Ishikawa (cell line): ENCODE data around the gene NPAS3.

Experiments
- CEBPB ChIP-seq: IDR thresholded peaks from 2 replicates; pipeline ENCODE4 v1.6.1; 2012
- CREB1 ChIP-seq: IDR thresholded peaks from 2 replicates; pipeline ENCODE4 v1.6.1; 2012; ENCODE audit warnings: low read depth
- EGR1 ChIP-seq: IDR thresholded peaks from 2 replicates; pipeline ENCODE4 v1.6.1; 2012
- EP300 ChIP-seq: IDR thresholded peaks from 2 replicates; pipeline ENCODE4 v1.6.1; 2012; ENCODE audit warnings: borderline replicate concordance
- FOXM1 ChIP-seq: IDR thresholded peaks from 2 replicates; pipeline ENCODE4 v1.6.1; 2012; ENCODE audit warnings: low read depth, borderline replicate concordance
- NFIC ChIP-seq: IDR thresholded peaks from 2 replicates; pipeline ENCODE4 v1.6.1; 2012
- RAD21 ChIP-seq: IDR thresholded peaks from 2 replicates; pipeline ENCODE4 v1.6.1; 2012; ENCODE audit warnings: low read depth
- TAF1 ChIP-seq: IDR thresholded peaks from 2 replicates; pipeline ENCODE4 v1.6.1; 2012; ENCODE audit warnings: low read depth, mild to moderate bottlenecking
- TCF12 ChIP-seq: IDR thresholded peaks from 2 replicates; pipeline ENCODE4 v1.6.1; 2012; ENCODE audit warnings: low read depth
- TEAD4 ChIP-seq: IDR thresholded peaks from 2 replicates; pipeline ENCODE4 v1.6.1; 2012
- YY1 ChIP-seq: IDR thresholded peaks from 2 replicates; pipeline ENCODE4 v1.6.1; 2012; ENCODE audit warnings: low read depth
- ZBTB7A ChIP-seq: IDR thresholded peaks from 2 replicates; pipeline ENCODE4 v1.6.1; 2012; ENCODE audit warnings: low read depth
- TF ChIP-seq, protein P1 (sequence below): IDR thresholded peaks from 2 replicates; pipeline ENCODE4 v1.6.1; 2012
- TF ChIP-seq, protein P2 (sequence below): IDR thresholded peaks from 2 replicates; pipeline ENCODE4 v1.6.1; 2012
- TF ChIP-seq, protein P3 (sequence below): IDR thresholded peaks from 2 replicates; pipeline ENCODE4 v1.6.1; 2012; ENCODE audit warnings: low read depth, mild to moderate bottlenecking

NPAS3 gene

DNA sequence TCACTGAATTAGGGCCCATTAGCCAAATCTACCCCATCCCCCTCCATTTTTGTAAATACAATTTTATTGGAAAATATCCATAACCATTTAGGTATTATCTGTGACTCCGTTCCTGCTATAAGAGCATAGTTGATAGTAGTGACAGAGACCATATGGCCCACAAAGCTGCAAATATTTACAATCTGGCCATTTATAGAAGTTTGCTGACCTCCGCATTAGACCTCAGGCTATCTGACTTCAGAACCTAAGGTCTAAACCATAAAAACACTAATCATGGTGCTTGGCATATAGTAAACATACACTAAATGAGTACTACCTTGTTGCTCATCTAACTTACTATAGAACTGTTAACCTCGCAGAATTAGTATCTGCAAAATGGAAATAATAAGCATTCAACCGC is 124.8 kb downstream of the NPAS3 start:
- no peak for TF ChIP-seq TAF1
- TF ChIP-seq, protein P1, sequence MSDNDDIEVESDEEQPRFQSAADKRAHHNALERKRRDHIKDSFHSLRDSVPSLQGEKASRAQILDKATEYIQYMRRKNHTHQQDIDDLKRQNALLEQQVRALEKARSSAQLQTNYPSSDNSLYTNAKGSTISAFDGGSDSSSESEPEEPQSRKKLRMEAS = no peak
- no peak for TF ChIP-seq YY1
- no peak for TF ChIP-seq NFIC
- TF ChIP-seq, protein P2, sequence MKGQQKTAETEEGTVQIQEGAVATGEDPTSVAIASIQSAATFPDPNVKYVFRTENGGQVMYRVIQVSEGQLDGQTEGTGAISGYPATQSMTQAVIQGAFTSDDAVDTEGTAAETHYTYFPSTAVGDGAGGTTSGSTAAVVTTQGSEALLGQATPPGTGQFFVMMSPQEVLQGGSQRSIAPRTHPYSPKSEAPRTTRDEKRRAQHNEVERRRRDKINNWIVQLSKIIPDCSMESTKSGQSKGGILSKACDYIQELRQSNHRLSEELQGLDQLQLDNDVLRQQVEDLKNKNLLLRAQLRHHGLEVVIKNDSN = no peak
- no peak for TF ChIP-seq TCF12
- no peak for TF ChIP-seq ZBTB7A
- no peak for TF ChIP-seq FOXM1
- TF ChIP-seq, protein P3, sequence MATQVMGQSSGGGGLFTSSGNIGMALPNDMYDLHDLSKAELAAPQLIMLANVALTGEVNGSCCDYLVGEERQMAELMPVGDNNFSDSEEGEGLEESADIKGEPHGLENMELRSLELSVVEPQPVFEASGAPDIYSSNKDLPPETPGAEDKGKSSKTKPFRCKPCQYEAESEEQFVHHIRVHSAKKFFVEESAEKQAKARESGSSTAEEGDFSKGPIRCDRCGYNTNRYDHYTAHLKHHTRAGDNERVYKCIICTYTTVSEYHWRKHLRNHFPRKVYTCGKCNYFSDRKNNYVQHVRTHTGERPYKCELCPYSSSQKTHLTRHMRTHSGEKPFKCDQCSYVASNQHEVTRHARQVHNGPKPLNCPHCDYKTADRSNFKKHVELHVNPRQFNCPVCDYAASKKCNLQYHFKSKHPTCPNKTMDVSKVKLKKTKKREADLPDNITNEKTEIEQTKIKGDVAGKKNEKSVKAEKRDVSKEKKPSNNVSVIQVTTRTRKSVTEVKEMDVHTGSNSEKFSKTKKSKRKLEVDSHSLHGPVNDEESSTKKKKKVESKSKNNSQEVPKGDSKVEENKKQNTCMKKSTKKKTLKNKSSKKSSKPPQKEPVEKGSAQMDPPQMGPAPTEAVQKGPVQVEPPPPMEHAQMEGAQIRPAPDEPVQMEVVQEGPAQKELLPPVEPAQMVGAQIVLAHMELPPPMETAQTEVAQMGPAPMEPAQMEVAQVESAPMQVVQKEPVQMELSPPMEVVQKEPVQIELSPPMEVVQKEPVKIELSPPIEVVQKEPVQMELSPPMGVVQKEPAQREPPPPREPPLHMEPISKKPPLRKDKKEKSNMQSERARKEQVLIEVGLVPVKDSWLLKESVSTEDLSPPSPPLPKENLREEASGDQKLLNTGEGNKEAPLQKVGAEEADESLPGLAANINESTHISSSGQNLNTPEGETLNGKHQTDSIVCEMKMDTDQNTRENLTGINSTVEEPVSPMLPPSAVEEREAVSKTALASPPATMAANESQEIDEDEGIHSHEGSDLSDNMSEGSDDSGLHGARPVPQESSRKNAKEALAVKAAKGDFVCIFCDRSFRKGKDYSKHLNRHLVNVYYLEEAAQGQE = no peak
- TF ChIP-seq TEAD4 = no peak
- TF ChIP-seq CREB1 = no peak
- TF ChIP-seq EGR1 = no peak
- no peak for TF ChIP-seq EP300
- TF ChIP-seq CEBPB = no peak
- no peak for TF ChIP-seq RAD21

DNA sequence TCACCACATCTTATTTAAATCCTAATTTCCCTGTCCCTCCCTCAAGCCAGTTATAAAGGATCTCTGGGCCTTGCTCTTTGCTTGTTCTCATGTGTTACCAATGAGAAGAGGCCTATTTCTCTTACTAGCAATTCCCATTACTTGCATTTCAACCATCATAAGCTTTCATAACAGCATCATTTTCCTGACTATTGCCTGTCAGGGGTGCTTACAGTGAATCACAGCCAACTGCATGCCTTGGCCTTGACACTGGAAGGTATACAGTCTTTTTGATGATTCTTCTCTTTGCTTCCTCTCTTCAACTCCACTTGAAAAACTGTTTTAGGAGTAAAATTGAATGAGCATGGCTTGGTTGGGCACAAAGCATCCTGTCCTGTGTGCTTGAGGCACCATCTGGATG is 127.0 kb downstream of the NPAS3 start:
- TF ChIP-seq, protein P1 = no peak
- TF ChIP-seq, protein P3 = no peak
- TF ChIP-seq TCF12 (no peak), TEAD4 (no peak), ZBTB7A (no peak), NFIC (no peak), TAF1 (no peak), CREB1 (no peak), FOXM1 (no peak), RAD21 (no peak), EGR1 (no peak), YY1 (no peak), CEBPB (no peak), EP300 (no peak)
- TF ChIP-seq, protein P2 = no peak

DNA sequence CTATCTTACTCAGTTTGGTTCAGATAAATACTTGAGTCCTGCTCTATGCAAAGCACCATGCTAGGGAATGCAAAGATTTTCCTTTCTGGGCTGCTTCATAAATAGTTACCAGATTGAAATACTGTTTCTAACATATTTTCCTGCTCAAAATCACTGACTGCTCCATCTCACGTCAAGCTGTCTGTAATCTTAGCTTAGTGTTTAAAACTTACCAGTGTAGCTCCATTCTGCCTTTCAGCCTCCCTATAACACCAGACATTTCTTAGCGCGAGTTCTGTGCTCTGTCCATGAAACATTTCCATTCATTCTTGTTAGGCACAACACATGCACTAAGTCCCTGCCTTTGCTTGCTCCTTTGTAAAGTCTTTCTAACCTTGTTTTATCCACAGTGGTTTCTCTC is 129.4 kb downstream of the NPAS3 start:
- no peak for TF ChIP-seq CREB1
- TF ChIP-seq TEAD4 = no peak

DNA sequence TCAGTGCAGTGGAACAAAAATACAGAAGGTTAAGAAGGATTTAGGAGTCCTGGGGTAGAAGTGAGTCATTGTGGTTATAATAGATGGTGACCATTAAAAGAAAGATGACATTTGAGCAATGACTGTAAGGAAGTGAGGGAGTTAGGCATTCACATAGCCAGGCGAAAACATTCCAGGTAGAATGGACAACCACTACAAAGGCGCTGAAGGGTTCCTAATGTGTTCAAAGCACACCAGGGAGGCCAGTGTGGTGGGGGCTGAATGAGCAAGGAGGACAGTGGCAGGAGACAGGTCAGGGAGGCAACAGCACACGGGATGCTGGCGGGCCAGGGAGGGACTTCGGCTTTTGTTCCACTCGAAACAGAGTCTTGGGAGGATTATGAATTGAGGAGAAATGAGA is 129.9 kb downstream of the NPAS3 start:
- no peak for TF ChIP-seq EGR1
- no peak for TF ChIP-seq CREB1

DNA sequence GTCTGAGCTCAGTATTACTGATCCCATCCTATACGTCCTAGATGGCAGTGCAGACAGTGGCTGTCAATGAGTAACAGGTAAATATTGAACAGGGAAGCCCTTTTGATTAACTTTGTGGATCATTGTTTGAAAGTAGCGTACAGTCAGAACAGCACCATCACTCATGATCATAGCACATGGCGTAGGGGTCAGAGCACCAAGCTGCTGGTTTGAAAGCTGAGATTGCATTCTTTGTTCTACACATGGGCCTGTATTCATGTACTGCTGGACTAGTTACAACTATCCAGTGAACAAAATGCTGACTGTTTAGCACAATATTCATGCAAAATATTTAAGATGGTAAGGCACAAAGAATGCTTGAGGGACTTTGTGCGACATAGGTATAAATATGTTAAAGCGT is 131.8 kb downstream of the NPAS3 start:
- no peak for TF ChIP-seq TAF1
- TF ChIP-seq TEAD4 = no peak
- TF ChIP-seq EGR1 = no peak
- TF ChIP-seq TCF12 = no peak
- TF ChIP-seq, protein P3 = no peak
- no peak for TF ChIP-seq RAD21
- TF ChIP-seq, protein P1 = no peak
- no peak for TF ChIP-seq FOXM1
- TF ChIP-seq NFIC = no peak
- no peak for TF ChIP-seq CREB1
- TF ChIP-seq, protein P2 = no peak
- no peak for TF ChIP-seq YY1
- no peak for TF ChIP-seq EP300
- no peak for TF ChIP-seq ZBTB7A
- TF ChIP-seq CEBPB = no peak
